IPS-18c (cell line): ENCODE data around the gene SYNE3.

Source experiments
- H3K4me3 ChIP-seq: 2 replicates; pipeline ENCODE4 v1.7.0; 2013; ENCODE audit warnings: low read depth, mild to moderate bottlenecking, low read length, moderate library complexity; ENCODE audit not compliant: insufficient read depth
- H3K9me3 ChIP-seq: one replicate; pipeline ENCODE4 v1.6.1; 2013; ENCODE audit warnings: mild to moderate bottlenecking, low read length, moderate library complexity; ENCODE audit not compliant: control insufficient read depth, insufficient read depth

Gene SYNE3

DNA sequence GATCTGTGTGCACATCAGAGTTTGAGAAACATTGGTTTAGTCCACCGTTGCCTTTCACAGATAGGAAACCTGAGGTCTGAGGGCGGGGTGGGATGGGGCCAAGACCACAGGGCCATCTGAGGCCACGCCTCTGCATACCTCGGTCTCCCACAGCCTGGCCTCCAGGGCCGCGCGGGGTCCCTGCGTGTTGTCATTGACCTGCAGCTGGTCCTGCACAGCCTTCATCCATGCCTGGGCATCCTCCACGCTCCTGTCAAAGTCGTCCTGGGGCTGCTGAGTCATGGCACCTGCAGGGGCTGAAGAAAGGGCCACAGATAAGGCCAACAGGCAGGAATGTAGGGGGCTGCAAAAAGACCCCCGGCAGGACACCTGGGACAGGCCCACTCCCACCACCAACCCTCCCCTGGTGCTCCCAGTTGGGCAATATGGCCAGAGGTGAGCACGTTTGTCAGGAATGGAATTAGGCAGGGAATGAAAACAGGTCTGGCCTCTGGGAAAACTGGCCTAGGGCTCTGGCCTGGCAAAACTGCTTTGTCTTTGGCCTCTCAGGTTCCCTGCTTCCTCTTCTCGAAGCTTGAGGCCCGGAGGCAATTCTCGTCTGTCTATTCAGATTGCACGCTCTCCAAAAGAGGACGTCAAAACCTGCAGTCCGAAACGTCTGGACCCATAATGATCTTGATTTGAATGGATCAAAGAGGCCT, 40.8 kb downstream of the SYNE3 start:
- Histone ChIP-seq H3K9me3 (no peaks in the 10 kb centered on the region), H3K4me3 (no peak overlapping the region)

- no peak overlapping the region for H3K4me3 ChIP-seq
- H3K9me3 ChIP-seq, result no peaks in the 10 kb centered on the region
Measured at GRCh38 chr14:95474941-95475340, 41.5 kb downstream of the SYNE3 start.

DNA sequence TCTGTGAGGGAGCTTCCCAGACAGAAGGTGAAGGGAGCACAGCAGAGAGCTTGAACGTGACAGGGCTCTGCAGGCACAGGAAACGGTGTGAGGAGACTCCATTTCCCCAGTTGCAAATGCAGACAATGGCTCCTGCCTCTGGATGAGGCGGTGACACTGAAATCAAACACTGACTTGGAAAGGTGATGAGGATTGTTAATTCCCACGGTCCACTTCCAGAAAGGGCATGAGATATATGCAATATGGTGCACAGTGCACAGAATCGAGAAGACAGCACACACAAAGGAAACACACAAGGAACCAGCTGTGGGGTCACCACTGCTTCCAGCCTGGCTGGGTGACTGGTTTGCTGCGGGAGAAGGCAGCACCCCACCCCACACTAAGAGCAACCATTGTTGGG, 42.0 kb downstream of the SYNE3 start:
- Histone ChIP-seq H3K4me3 (no peak overlapping the region), H3K9me3 (no peaks in the 10 kb centered on the region)

- H3K4me3 ChIP-seq, result no peak overlapping the region
- H3K9me3 ChIP-seq, result no peaks in the 10 kb centered on the region
Measured at GRCh38 chr14:95472819-95473251, 43.6 kb downstream of the SYNE3 start.

- no peak overlapping the region for H3K4me3 ChIP-seq
- H3K9me3 ChIP-seq, result no peaks in the 10 kb centered on the region
Measured at GRCh38 chr14:95471476-95471875, 45.0 kb downstream of the SYNE3 start.

- Histone ChIP-seq H3K4me3 (no peak overlapping the region), H3K9me3 (no peaks in the 10 kb centered on the region)
Measured at GRCh38 chr14:95471016-95471415, 45.4 kb downstream of the SYNE3 start.

DNA sequence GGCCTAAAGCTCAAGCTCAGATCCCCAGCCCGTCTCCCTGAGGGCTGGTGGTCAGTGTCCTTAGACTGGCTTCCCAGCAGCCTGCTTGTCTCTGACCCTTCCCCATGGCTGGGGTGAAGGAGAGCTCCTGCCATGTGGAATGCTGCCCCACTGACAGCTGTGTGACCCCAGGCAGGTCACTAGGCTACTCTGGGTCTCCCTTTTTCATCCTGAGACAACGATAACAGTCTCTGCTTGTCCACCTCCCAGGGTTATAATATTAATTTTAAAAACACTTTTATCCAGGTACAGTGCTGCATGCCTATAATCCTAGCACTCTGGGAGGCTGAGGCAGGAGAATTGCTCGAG, 47.3 kb downstream of the SYNE3 start:
- Histone ChIP-seq H3K4me3 (no peak overlapping the region), H3K9me3 (no peaks in the 10 kb centered on the region)

GRCh38 chr14:95468448-95469133, 47.9 kb downstream of the SYNE3 start:
- no peaks in the 10 kb centered on the region for H3K9me3 ChIP-seq
- no peak overlapping the region for H3K4me3 ChIP-seq

GRCh38 chr14:95467657-95468056, 48.8 kb downstream of the SYNE3 start:
- Histone ChIP-seq H3K9me3 (no peaks in the 10 kb centered on the region), H3K4me3 (no peak overlapping the region)

DNA sequence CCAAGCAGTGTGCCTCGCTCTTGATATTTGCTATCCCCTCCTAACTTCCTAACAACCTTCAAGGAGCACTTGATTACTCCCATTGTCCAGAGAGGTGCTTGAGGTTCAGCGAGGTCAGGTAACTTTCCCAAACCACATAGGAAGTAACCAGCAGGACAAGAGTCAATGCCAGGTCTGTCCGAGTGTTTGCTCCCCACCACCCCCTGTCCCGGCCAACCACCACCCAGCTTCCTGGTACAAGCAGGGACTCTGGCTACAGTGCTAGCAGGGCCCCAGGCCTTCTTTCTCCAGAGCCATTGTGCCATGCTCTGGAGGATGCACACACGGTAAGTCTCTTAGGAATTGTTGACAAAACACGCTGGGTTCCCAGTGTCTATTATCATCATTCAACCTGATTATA, 49.2 kb downstream of the SYNE3 start:
- H3K4me3 ChIP-seq, result no peak overlapping the region
- H3K9me3 ChIP-seq, result no peaks in the 10 kb centered on the region
